Measurements from ENCODE around the gene OR51B2. TPM values are rescaled to one million over a fixed set of nuclear protein-coding genes. Genes with fewer than 3 reads are reported as not detected.
"Not testable (repeated sequence)": the region's sequence is repeated elsewhere in the genome, so short reads cannot be mapped to it uniquely, and the experiment has no call there.

The OR51B2 gene
- total RNA-seq (2014; rRNA removed; shearing (Covaris generic)), result not detected in 2 replicates
- polyA plus RNA-seq (2014; cell fraction: nucleus; rRNA removed), result not detected in 2 replicates

GRCh38 chr11:5324197-5324596 is at the start of gene OR51B2:
TSS of gene OR51B2 (minus strand) at chr11:5324297. CDS start at chr11:5324297, 0 bp downstream.
- no peak for DNase-seq (ENCODE audit: extremely low read depth, low read depth)

GRCh38 chr11:5369789-5370188 is 45.7 kb upstream of the OR51B2 start:
- DNase-seq (ENCODE audit: extremely low read depth, low read depth), result peak; percentile 0

- DNase-seq (ENCODE audit: extremely low read depth, low read depth), result no peak
Measured at GRCh38 chr11:5368502-5369043, 44.5 kb upstream of the OR51B2 start.

- DNase-seq (ENCODE audit: extremely low read depth, low read depth), result no peak
Measured at GRCh38 chr11:5367448-5368074, 43.5 kb upstream of the OR51B2 start.

- DNase-seq (ENCODE audit: extremely low read depth, low read depth), result no peak
Measured at GRCh38 chr11:5366856-5367255, 42.8 kb upstream of the OR51B2 start.

- not testable (repeated sequence) for DNase-seq (ENCODE audit: extremely low read depth, low read depth)
Measured at GRCh38 chr11:5366365-5366764, 42.3 kb upstream of the OR51B2 start.

GRCh38 chr11:5364214-5364613 is 40.1 kb upstream of the OR51B2 start:
- no peak for DNase-seq (ENCODE audit: extremely low read depth, low read depth)

GRCh38 chr11:5363679-5364078 is 39.6 kb upstream of the OR51B2 start:
- no peak for DNase-seq (ENCODE audit: extremely low read depth, low read depth)

GRCh38 chr11:5362017-5362625 is 38.0 kb upstream of the OR51B2 start:
- no peak for DNase-seq (ENCODE audit: extremely low read depth, low read depth)

- DNase-seq (ENCODE audit: extremely low read depth, low read depth), result not testable (repeated sequence)
Measured at GRCh38 chr11:5356031-5356430, 31.9 kb upstream of the OR51B2 start.

- no peak for DNase-seq (ENCODE audit: extremely low read depth, low read depth)
Measured at GRCh38 chr11:5351208-5351607, 27.1 kb upstream of the OR51B2 start, which contains the start of gene OR51B6. TSS of gene OR51B6 (plus strand) at chr11:5351508. CDS start at chr11:5351508, 0 bp downstream.

- DNase-seq (ENCODE audit: extremely low read depth, low read depth), result no peak
Measured at GRCh38 chr11:5349550-5349949, 25.5 kb upstream of the OR51B2 start.

GRCh38 chr11:5348551-5349194 is 24.6 kb upstream of the OR51B2 start:
- no peak for DNase-seq (ENCODE audit: extremely low read depth, low read depth)

- no peak for DNase-seq (ENCODE audit: extremely low read depth, low read depth)
Measured at GRCh38 chr11:5345831-5346230, 21.7 kb upstream of the OR51B2 start.

- DNase-seq (ENCODE audit: extremely low read depth, low read depth), result no peak
Measured at GRCh38 chr11:5343474-5344335, 19.6 kb upstream of the OR51B2 start, which contains the start of gene OR51B5. TSS of gene OR51B5 (minus strand) at chr11:5343524. CDS start at chr11:5343524, 0 bp downstream.

GRCh38 chr11:5339771-5340322 is 15.8 kb upstream of the OR51B2 start:
- DNase-seq (ENCODE audit: extremely low read depth, low read depth), result no peak

GRCh38 chr11:5337253-5337652 is 13.2 kb upstream of the OR51B2 start:
- not testable (repeated sequence) for DNase-seq (ENCODE audit: extremely low read depth, low read depth)

- no peak for DNase-seq (ENCODE audit: extremely low read depth, low read depth)
Measured at GRCh38 chr11:5336331-5336730, 12.2 kb upstream of the OR51B2 start.

- DNase-seq (ENCODE audit: extremely low read depth, low read depth), result no peak
Measured at GRCh38 chr11:5335170-5335569, 11.1 kb upstream of the OR51B2 start.

- no peak for DNase-seq (ENCODE audit: extremely low read depth, low read depth)
Measured at GRCh38 chr11:5317292-5317691, 6.8 kb downstream of the OR51B2 start.

Data from NCI-H460 (cell line).